ENCODE data around the gene TMEM175.

Gene TMEM175

GRCh38 chr4:887034-887763 is 45.1 kb upstream of the TMEM175 start:
- no peak overlapping the region for H3K27ac ChIP-seq
- TF ChIP-seq ZFX (IDR thresholded peaks at IDR 0.05; ENCODE audit: borderline replicate concordance) (no peak), CTCF (IDR thresholded peaks at IDR 0.05) (no peak)

GRCh38 chr4:888029-888428 is 44.2 kb upstream of the TMEM175 start:
- H3K27ac ChIP-seq, result no peak overlapping the region
- TF ChIP-seq CTCF (IDR thresholded peaks at IDR 0.05), result no peak
- TF ChIP-seq ZFX (IDR thresholded peaks at IDR 0.05; ENCODE audit: borderline replicate concordance), result no peak

- TF ChIP-seq ZFX (IDR thresholded peaks at IDR 0.05; ENCODE audit: borderline replicate concordance) (no peak), CTCF (IDR thresholded peaks at IDR 0.05) (no peak)
- no peak overlapping the region for H3K27ac ChIP-seq
These were observed 42.7 kb upstream of the TMEM175 start for GRCh38 chr4:889516-889915.

- no peak overlapping the region for H3K27ac ChIP-seq
- TF ChIP-seq CTCF (IDR thresholded peaks at IDR 0.05) (no peak), ZFX (IDR thresholded peaks at IDR 0.05; ENCODE audit: borderline replicate concordance) (no peak)
These were observed 42.1 kb upstream of the TMEM175 start for GRCh38 chr4:890036-890695.

- no peak for TF ChIP-seq ZFX (IDR thresholded peaks at IDR 0.05; ENCODE audit: borderline replicate concordance)
- TF ChIP-seq CTCF (IDR thresholded peaks at IDR 0.05), result no peak
- no peak overlapping the region for H3K27ac ChIP-seq
These were observed 40.5 kb upstream of the TMEM175 start for GRCh38 chr4:891747-892146.

- H3K27ac ChIP-seq, result no peak overlapping the region
- TF ChIP-seq CTCF (IDR thresholded peaks at IDR 0.05) (no peak), ZFX (IDR thresholded peaks at IDR 0.05; ENCODE audit: borderline replicate concordance) (no peak)
These were observed 39.5 kb upstream of the TMEM175 start for GRCh38 chr4:892780-893179.

- no peak for TF ChIP-seq CTCF (IDR thresholded peaks at IDR 0.05)
- TF ChIP-seq ZFX (IDR thresholded peaks at IDR 0.05; ENCODE audit: borderline replicate concordance), result no peak
- no peak overlapping the region for H3K27ac ChIP-seq
These were observed 38.8 kb upstream of the TMEM175 start for GRCh38 chr4:893276-893994.
